OCI-LY3 (cell line): ENCODE data around the gene DRICH1.
"Not testable (repeated sequence)": the region's sequence is repeated elsewhere in the genome, so short reads cannot be mapped to it uniquely, and the experiment has no call there.

Experiments used
- H2AFZ ChIP-seq: fragments of 200-600, 300-600 bp; shearing (Covaris generic); 2 replicates; pipeline ENCODE4 v1.6.0; 2014; ENCODE audit warnings: antibody characterized with exemption, low read depth, low read length
- H3K27ac ChIP-seq: fragments of 200-600, 300-600 bp; sonication (generic); 2 replicates; pipeline ENCODE4 v1.5.1; 2014; ENCODE audit warnings: mild to moderate bottlenecking, low read length, moderate library complexity, mixed read lengths
- H3K27me3 ChIP-seq: fragments of 200-600, 300-600 bp; sonication (generic); 2 replicates; pipeline ENCODE4 v1.6.1; 2014; ENCODE audit warnings: low read depth, low read length, mixed read lengths
- H3K36me3 ChIP-seq: fragments of 200-600, 300-600 bp; sonication (generic); replicated peaks from 2 replicates; pipeline ENCODE3; 2014; ENCODE audit warnings: low read depth, low read length, mixed read lengths
- H3K4me1 ChIP-seq: fragments of 300-600, 200-600 bp; sonication (generic); 2 replicates; pipeline ENCODE4 v1.6.1; 2014; ENCODE audit warnings: low read length, mixed read lengths
- H3K4me2 ChIP-seq: fragments of 200-600, 300-600 bp; sonication (generic); 2 replicates; pipeline ENCODE4 v1.6.1; 2014; ENCODE audit warnings: low read length, mixed read lengths
- H3K4me3 ChIP-seq: fragments of 300-600, 200-600 bp; sonication (generic); 2 replicates; pipeline ENCODE4 v1.5.1; 2014; ENCODE audit warnings: antibody characterized with exemption, mild to moderate bottlenecking, low read length, moderate library complexity
- H3K79me2 ChIP-seq: fragments of 300-600, 200-600 bp; shearing (Covaris generic); 2 replicates; pipeline ENCODE4 v1.6.1; 2014; ENCODE audit warnings: mild to moderate bottlenecking, low read length, mixed read lengths
- H3K9ac ChIP-seq: fragments of 300-600, 200-600 bp; shearing (Covaris generic); 2 replicates; pipeline ENCODE4 v1.6.0; 2014; ENCODE audit warnings: mild to moderate bottlenecking, low read length, moderate library complexity
- H3K9me3 ChIP-seq: fragments of 200-600, 300-600 bp; shearing (Covaris generic); 2 replicates; pipeline ENCODE4 v1.6.1; 2014; ENCODE audit warnings: low read length, mixed read lengths; ENCODE audit not compliant: insufficient read depth
- H4K20me1 ChIP-seq: fragments of 200-600, 300-600 bp; sonication (generic); 2 replicates; pipeline ENCODE4 v1.6.1; 2016; ENCODE audit warnings: low read length, mixed read lengths; ENCODE audit not compliant: insufficient read depth
- EZH2phosphoT487 ChIP-seq: fragments of 200-600 bp; shearing (Covaris generic); IDR thresholded peaks from 2 replicates; pipeline ENCODE4 v1.6.1; 2018; ENCODE audit warnings: antibody characterized with exemption, mixed run types, low read depth
- TF ChIP-seq, protein P1 (sequence below): fragments of 200-600, 300-600 bp; sonication (generic); IDR thresholded peaks from 2 replicates; pipeline ENCODE4 v1.5.1; 2014; ENCODE audit warnings: antibody characterized with exemption, low read length, low read depth

DRICH1 gene

GRCh38 chr22:23652286-23652685, 20.2 kb upstream of the DRICH1 start:
- TF ChIP-seq, protein P1, sequence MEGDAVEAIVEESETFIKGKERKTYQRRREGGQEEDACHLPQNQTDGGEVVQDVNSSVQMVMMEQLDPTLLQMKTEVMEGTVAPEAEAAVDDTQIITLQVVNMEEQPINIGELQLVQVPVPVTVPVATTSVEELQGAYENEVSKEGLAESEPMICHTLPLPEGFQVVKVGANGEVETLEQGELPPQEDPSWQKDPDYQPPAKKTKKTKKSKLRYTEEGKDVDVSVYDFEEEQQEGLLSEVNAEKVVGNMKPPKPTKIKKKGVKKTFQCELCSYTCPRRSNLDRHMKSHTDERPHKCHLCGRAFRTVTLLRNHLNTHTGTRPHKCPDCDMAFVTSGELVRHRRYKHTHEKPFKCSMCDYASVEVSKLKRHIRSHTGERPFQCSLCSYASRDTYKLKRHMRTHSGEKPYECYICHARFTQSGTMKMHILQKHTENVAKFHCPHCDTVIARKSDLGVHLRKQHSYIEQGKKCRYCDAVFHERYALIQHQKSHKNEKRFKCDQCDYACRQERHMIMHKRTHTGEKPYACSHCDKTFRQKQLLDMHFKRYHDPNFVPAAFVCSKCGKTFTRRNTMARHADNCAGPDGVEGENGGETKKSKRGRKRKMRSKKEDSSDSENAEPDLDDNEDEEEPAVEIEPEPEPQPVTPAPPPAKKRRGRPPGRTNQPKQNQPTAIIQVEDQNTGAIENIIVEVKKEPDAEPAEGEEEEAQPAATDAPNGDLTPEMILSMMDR, result no peak
- TF ChIP-seq EZH2phosphoT487, result no peak
- Histone ChIP-seq H3K4me3 (no peak overlapping the region), H3K9ac (no peak overlapping the region), H3K36me3 (no peaks in the 10 kb centered on the region), H3K79me2 (no peaks in the 10 kb centered on the region), H3K4me2 (no peak overlapping the region), H3K9me3 (no peaks in the 10 kb centered on the region), H3K4me1 (no peaks in the 10 kb centered on the region), H4K20me1 (no peaks in the 10 kb centered on the region), H2AFZ (no peak overlapping the region), H3K27me3 (no peaks in the 10 kb centered on the region), H3K27ac (no peak overlapping the region)

- H3K36me3 ChIP-seq, result no peaks in the 10 kb centered on the region
- no peaks in the 10 kb centered on the region for H3K9me3 ChIP-seq
- no peak overlapping the region for H2AFZ ChIP-seq
- H3K27me3 ChIP-seq, result no peaks in the 10 kb centered on the region
- H3K4me2 ChIP-seq, result no peak overlapping the region
- H3K9ac ChIP-seq, result no peak overlapping the region
- no peaks in the 10 kb centered on the region for H3K4me1 ChIP-seq
- H3K4me3 ChIP-seq, result no peak overlapping the region
- H3K27ac ChIP-seq, result no peak overlapping the region
- H4K20me1 ChIP-seq, result no peaks in the 10 kb centered on the region
- TF ChIP-seq, protein P1, result no peak
- no peak for TF ChIP-seq EZH2phosphoT487
- no peaks in the 10 kb centered on the region for H3K79me2 ChIP-seq
These were observed 19.6 kb upstream of the DRICH1 start for GRCh38 chr22:23651676-23652075.

DNA sequence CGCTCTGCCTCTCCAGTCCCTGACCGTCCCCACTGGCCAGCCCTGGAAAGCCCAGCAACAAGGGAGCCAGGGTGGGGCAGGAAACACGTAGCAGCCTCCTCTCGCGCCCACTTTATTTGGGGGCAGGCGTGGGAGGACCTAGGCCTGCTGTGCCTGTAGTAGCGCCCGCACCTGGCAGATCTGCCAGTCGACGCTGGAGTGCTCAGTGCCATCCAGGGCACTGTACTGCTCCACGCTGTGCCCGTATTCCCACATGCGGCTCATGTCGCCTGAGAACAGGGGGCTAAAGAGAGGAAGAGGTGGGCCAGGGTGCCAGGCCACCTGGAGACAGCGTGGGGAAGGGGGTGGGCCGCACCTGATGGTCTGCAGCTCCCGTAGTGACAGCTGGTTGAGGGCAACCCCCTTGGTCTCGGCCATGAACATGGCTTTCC, 17.0 kb upstream of the DRICH1 start:
- Histone ChIP-seq H3K79me2 (no peaks in the 10 kb centered on the region), H2AFZ (no peak overlapping the region), H3K9ac (no peak overlapping the region), H3K4me3 (no peak overlapping the region), H4K20me1 (no peaks in the 10 kb centered on the region), H3K27ac (no peak overlapping the region), H3K4me2 (no peak overlapping the region), H3K27me3 (no peaks in the 10 kb centered on the region), H3K9me3 (no peaks in the 10 kb centered on the region), H3K36me3 (no peaks in the 10 kb centered on the region), H3K4me1 (no peaks in the 10 kb centered on the region)
- TF ChIP-seq EZH2phosphoT487, result no peak
- TF ChIP-seq, protein P1, result no peak

GRCh38 chr22:23646526-23646925, 14.4 kb upstream of the DRICH1 start:
- H3K79me2 ChIP-seq, H4K20me1 ChIP-seq, H3K4me3 ChIP-seq, H3K4me1 ChIP-seq, H3K36me3 ChIP-seq, H3K4me2 ChIP-seq, H3K27ac ChIP-seq, H3K9ac ChIP-seq, H3K27me3 ChIP-seq, H2AFZ ChIP-seq, H3K9me3 ChIP-seq: not testable (repeated sequence)

DNA sequence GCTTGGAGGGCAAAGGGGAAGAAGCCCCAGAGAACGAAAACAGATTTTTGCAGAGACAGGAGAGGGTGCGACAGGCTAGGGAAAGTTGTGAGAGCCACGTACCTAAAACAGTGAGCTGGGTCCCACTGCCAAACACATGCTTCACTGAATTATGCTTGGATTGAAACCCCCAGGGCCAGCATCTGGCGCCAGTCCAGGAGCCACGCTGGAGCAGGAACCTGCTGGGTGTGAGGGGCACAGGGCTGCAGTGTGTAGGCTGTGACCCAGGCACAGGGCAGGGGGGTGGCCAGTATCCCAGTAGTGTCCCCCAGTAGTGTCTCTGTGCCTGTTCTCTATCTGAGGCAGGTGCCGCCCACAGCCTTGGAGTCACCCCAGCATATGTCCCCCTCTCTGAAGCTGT, 8.1 kb upstream of the DRICH1 start:
- H3K27me3 ChIP-seq, H3K9ac ChIP-seq: not testable (repeated sequence)

More for the DNA sequence above, 8.1 kb upstream of the DRICH1 start:
- not testable (repeated sequence) for H3K27ac ChIP-seq, H3K79me2 ChIP-seq, H3K4me1 ChIP-seq, H2AFZ ChIP-seq, H3K4me3 ChIP-seq, H4K20me1 ChIP-seq, H3K9me3 ChIP-seq, H3K36me3 ChIP-seq, H3K4me2 ChIP-seq
